PC-3 (cell line): ENCODE results near the gene CIB1. TPM values are rescaled to one million over a fixed set of nuclear protein-coding genes. Genes with fewer than 3 reads are reported as not detected.
"Not testable (repeated sequence)": the region's sequence is repeated elsewhere in the genome, so short reads cannot be mapped to it uniquely, and the experiment has no call there.

Source experiments
- ATAC-seq: fragments of 200-7000 bp; cut with Tn5 transposase; 2 replicates; pipeline ENCODE4 v1.9.1; 2020; ENCODE audit warnings: mild to moderate bottlenecking, moderate library complexity
- BruUV-seq: library from RNA; stranded (reverse); fragments of 400-500 nt; replicated peaks from 2 replicates; lab custom pipeline; 2021; lab: Mats Ljungman, UMichigan
- CTCF ChIA-PET: fragments of 300-600 bp; sonication (Branson Sonifier 250); formaldehyde crosslinking; loops from one replicate; lab custom pipeline; 2022; ENCODE audit warnings: antibody characterized with exemption; lab: Charles Lee
- POLR2A ChIA-PET: fragments of 300-600 bp; sonication (Branson Sonifier 250); formaldehyde crosslinking; loops from one replicate; lab custom pipeline; 2022; ENCODE audit warnings: antibody characterized with exemption; ENCODE audit not compliant: unreplicated experiment; lab: Charles Lee
- DNase-seq: peaks from one replicate; pipeline ENCODE4 v3.0.0-alpha.2; 2015
- H2AFZ ChIP-seq: fragments of 300-600 bp; sonication (generic); 2 replicates; pipeline ENCODE4 v1.6.0; 2016; ENCODE audit warnings: antibody characterized with exemption, low read length
- H3F3A ChIP-seq: fragments of 300-600 bp; sonication (generic); one replicate; pipeline ENCODE4 v1.6.0; 2017; ENCODE audit warnings: antibody characterized with exemption, low read length, control low read depth, mild to moderate bottlenecking; ENCODE audit not compliant: unreplicated experiment
- H3K27ac ChIP-seq: fragments of 300-600 bp; sonication (generic); 2 replicates; pipeline ENCODE4 v1.5.1; 2016; ENCODE audit warnings: mild to moderate bottlenecking, low read length
- H3K27me3 ChIP-seq: fragments of 300-600 bp; sonication (generic); 2 replicates; pipeline ENCODE4 v1.6.1; 2016; ENCODE audit warnings: low read length, mixed read lengths
- H3K36me3 ChIP-seq: fragments of 300-600 bp; sonication (generic); 2 replicates; pipeline ENCODE4 v1.6.1; 2016; ENCODE audit warnings: low read depth, mixed run types, low read length, mixed read lengths
- H3K4me1 ChIP-seq: fragments of 300-600 bp; sonication (generic); 2 replicates; pipeline ENCODE4 v1.5.1; 2016; ENCODE audit warnings: low read length; ENCODE audit not compliant: insufficient read depth
- H3K4me2 ChIP-seq: fragments of 300-600 bp; sonication (generic); 2 replicates; pipeline ENCODE4 v1.6.0; 2016; ENCODE audit warnings: low read length
- H3K4me3 ChIP-seq: fragments of 300-600 bp; sonication (generic); 2 replicates; pipeline ENCODE4 v1.5.1; 2016; ENCODE audit warnings: mild to moderate bottlenecking, low read length, mixed read lengths
- H3K79me2 ChIP-seq: fragments of 300-600 bp; sonication (generic); 2 replicates; pipeline ENCODE4 v1.6.1; 2017; ENCODE audit warnings: low read length, mixed read lengths
- H3K9ac ChIP-seq: fragments of 300-600 bp; sonication (generic); 2 replicates; pipeline ENCODE4 v1.6.0; 2016; ENCODE audit warnings: mild to moderate bottlenecking, low read length
- H3K9me2 ChIP-seq: fragments of 300-600 bp; sonication (generic); replicated peaks from 2 replicates; pipeline ENCODE4 v1.6.1; 2016; ENCODE audit warnings: mixed run types, low read length, mixed read lengths
- H3K9me3 ChIP-seq: fragments of 300-600 bp; sonication (generic); 2 replicates; pipeline ENCODE4 v1.6.1; 2016; ENCODE audit warnings: low read length, mixed read lengths
- H4K20me1 ChIP-seq: fragments of 300-600 bp; sonication (generic); 2 replicates; pipeline ENCODE4 v1.6.1; 2016; ENCODE audit warnings: low read length, mixed read lengths
- EZH2 ChIP-seq: fragments of 300-600 bp; sonication (generic); IDR thresholded peaks from one replicate; pipeline ENCODE4 v1.6.1; 2017; ENCODE audit warnings: antibody characterized with exemption, mild to moderate bottlenecking, low read length; ENCODE audit not compliant: unreplicated experiment
- EZH2phosphoT487 ChIP-seq: fragments of 300-600 bp; sonication (generic); IDR thresholded peaks from 2 replicates; pipeline ENCODE4 v1.6.1; 2018; ENCODE audit warnings: mild to moderate bottlenecking, antibody characterized with exemption, low read length, borderline replicate concordance
- intact Hi-C: fragments of 100-400 bp; cut with micrococcal nuclease; formaldehyde crosslinking; loops from 2 replicates; pipeline ENCODE4 v1.9.0; 2023
- total RNA-seq: library from RNA; depleted of rRNA; stranded (reverse); fragments of >200 nt; gene quantifications from 2 replicates; pipeline ENCODE4 v1.2.3, GENCODE V29; 2014
- TF ChIP-seq, protein P1 (sequence below): fragments of 300-600 bp; sonication (generic); conservative IDR thresholded peaks from 2 replicates; pipeline ENCODE4 v1.5.1; 2017; ENCODE audit warnings: antibody characterized with exemption, low read depth, mild to moderate bottlenecking, low read length

CIB1 gene
- total RNA-seq, 1 experiment from 2014 or later, result 83.7 TPM

DNA sequence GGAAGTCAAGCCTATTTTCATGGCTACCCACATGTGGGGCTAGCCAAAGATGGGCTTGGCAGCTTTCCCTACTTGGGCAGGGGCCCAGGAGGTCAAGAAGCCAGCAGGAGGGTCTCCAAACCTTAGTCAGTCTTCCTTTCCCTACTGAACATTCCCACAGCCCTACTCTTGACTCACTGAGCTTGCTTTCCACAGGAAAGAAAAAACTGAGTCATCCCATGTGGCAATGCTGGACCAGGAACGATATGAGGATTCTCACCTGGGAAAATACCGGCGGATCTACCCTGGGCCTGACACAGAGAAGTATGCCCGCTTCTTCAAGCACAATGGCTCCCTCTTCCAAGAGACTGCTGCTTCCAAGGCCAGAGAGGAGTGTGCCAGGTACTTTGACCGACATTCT is 28.1 kb upstream of the CIB1 start:
- intact Hi-C loops, result no loop called here
- H3K9me3 ChIP-seq, result no peaks in the 10 kb centered on the region
- no peak overlapping the region for H3K4me3 ChIP-seq
- no TSS peak for BruUV-seq
- H3K4me2 ChIP-seq, result peak overlapping the region; percentile 4; the same call in 1 of the 2 replicates
- DNase-seq (peak; percentile 78), ATAC-seq (no peak)
- H3K9me2 ChIP-seq, result no peaks in the 10 kb centered on the region
- CTCF ChIA-PET, result no interaction called here
- no peaks in the 10 kb centered on the region for H3K27me3 ChIP-seq
- no peak for TF ChIP-seq EZH2
- TF ChIP-seq EZH2phosphoT487, result no peak
- TF ChIP-seq, protein P1, sequence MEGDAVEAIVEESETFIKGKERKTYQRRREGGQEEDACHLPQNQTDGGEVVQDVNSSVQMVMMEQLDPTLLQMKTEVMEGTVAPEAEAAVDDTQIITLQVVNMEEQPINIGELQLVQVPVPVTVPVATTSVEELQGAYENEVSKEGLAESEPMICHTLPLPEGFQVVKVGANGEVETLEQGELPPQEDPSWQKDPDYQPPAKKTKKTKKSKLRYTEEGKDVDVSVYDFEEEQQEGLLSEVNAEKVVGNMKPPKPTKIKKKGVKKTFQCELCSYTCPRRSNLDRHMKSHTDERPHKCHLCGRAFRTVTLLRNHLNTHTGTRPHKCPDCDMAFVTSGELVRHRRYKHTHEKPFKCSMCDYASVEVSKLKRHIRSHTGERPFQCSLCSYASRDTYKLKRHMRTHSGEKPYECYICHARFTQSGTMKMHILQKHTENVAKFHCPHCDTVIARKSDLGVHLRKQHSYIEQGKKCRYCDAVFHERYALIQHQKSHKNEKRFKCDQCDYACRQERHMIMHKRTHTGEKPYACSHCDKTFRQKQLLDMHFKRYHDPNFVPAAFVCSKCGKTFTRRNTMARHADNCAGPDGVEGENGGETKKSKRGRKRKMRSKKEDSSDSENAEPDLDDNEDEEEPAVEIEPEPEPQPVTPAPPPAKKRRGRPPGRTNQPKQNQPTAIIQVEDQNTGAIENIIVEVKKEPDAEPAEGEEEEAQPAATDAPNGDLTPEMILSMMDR, result no peak
- peaks cover 7% of the 10 kb centered on the region for H4K20me1 ChIP-seq
- H3F3A ChIP-seq, result no peaks in the 10 kb centered on the region
- H3K27ac ChIP-seq, result peak overlapping the region; percentile 80
- H3K4me1 ChIP-seq, result peaks cover 35% of the 10 kb centered on the region
- peaks cover 27% of the 10 kb centered on the region for H3K79me2 ChIP-seq
- POLR2A ChIA-PET, result no interaction called here
- H2AFZ ChIP-seq, result no peak overlapping the region
- no peaks in the 10 kb centered on the region for H3K36me3 ChIP-seq
- peak overlapping the region; percentile 47 for H3K9ac ChIP-seq

DNA sequence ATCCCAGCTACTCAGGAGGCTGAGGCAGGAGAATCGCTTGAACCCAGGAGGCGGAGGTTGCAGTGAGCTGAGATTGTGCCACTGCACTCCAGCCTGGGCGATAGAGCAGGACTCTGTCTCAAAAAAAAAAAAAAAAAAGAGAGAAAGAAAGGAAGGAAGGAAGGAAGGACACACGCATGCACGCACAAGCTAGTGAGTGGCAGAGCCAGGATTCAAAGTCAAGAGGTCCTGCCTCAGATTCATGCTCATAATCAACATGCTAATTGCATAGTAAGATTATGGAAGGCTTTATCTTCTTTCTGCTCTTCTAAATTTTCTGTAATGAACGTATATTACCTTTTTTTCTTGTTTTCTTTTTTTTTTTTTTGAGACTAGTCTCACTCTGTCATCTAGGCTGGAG is 27.0 kb upstream of the CIB1 start:
- H3K9me3 ChIP-seq, H3K9ac ChIP-seq, ATAC-seq, intact Hi-C loops, CTCF ChIA-PET, BruUV-seq, H3K9me2 ChIP-seq, H4K20me1 ChIP-seq, H3K4me3 ChIP-seq, H3K4me2 ChIP-seq, H3K36me3 ChIP-seq, H3F3A ChIP-seq, POLR2A ChIA-PET, H3K27ac ChIP-seq, H3K27me3 ChIP-seq, DNase-seq, H2AFZ ChIP-seq: not testable (repeated sequence)
- Histone ChIP-seq H3K79me2 (peaks cover 16% of the 10 kb centered on the region), H3K4me1 (peaks cover 34% of the 10 kb centered on the region)

GRCh38 chr15:90259524-90259923 is 25.8 kb upstream of the CIB1 start:
- H3K79me2 ChIP-seq, result 0 out of 2 replicates have a peak, but pooled peaks cover 6% of the 10 kb centered on the region
- DNase-seq (peak; percentile 18), ATAC-seq (no peak)
- H3K9ac ChIP-seq, result no peak overlapping the region
- ChIA-PET CTCF (no interaction called here), POLR2A (no interaction called here)
- no TSS peak for BruUV-seq
- no peak overlapping the region for H3K4me2 ChIP-seq
- no peaks in the 10 kb centered on the region for H3K27me3 ChIP-seq
- no peaks in the 10 kb centered on the region for H3F3A ChIP-seq
- H3K27ac ChIP-seq, result peak overlapping the region; percentile 65
- H3K36me3 ChIP-seq, result no peaks in the 10 kb centered on the region
- H3K9me2 ChIP-seq, result no peaks in the 10 kb centered on the region
- TF ChIP-seq EZH2phosphoT487, result no peak
- TF ChIP-seq, protein P1, result no peak
- no peaks in the 10 kb centered on the region for H3K9me3 ChIP-seq
- H3K4me3 ChIP-seq, result no peak overlapping the region
- H4K20me1 ChIP-seq, result no peaks in the 10 kb centered on the region
- H3K4me1 ChIP-seq, result peaks cover 25% of the 10 kb centered on the region
- intact Hi-C loops, result no loop called here
- no peak overlapping the region for H2AFZ ChIP-seq
